Ramos (cell line): ENCODE measurements around the gene C4BPB.
"Not testable (repeated sequence)": the region's sequence is repeated elsewhere in the genome, so short reads cannot be mapped to it uniquely, and the experiment has no call there.

ENCODE experiments used
- in situ Hi-C: fragments of 300-500 bp; cut with MboI; formaldehyde crosslinking; loops from one replicate; pipeline ENCODE4 v1.14.3; 2022; ENCODE audit warnings: low sequenced_read_pairs; ENCODE audit not compliant: unreplicated experiment

C4BPB gene

GRCh38 chr1:207088701-207089626 is at the start of gene C4BPB:
C4BPB (plus strand) TSS chr1:207088860; CDS start chr1:207089532, 672 bp downstream.
- in situ Hi-C loops: loop anchor here (5.0 to 25.0 kb wide), 2 partner anchors 318 to 398 kb away; partner anchors contain the start of gene CR1

GRCh38 chr1:207039380-207040180 is 49.1 kb upstream of the C4BPB start:
- in situ Hi-C loops: no loop called here

- in situ Hi-C loops: no loop called here
These were observed 48.5 kb upstream of the C4BPB start for GRCh38 chr1:207040181-207040533.

GRCh38 chr1:207041397-207041796 is 47.3 kb upstream of the C4BPB start:
- in situ Hi-C loops: not testable (repeated sequence)

- in situ Hi-C loops: no loop called here
These were observed 43.2 kb upstream of the C4BPB start for GRCh38 chr1:207045453-207045852.

GRCh38 chr1:207047505-207047904 is 41.2 kb upstream of the C4BPB start:
- in situ Hi-C loops: no loop called here

- in situ Hi-C loops: no loop called here
These were observed 40.6 kb upstream of the C4BPB start for GRCh38 chr1:207048041-207048440.

GRCh38 chr1:207049054-207049453 is 39.6 kb upstream of the C4BPB start:
- in situ Hi-C loops: no loop called here

GRCh38 chr1:207049514-207049913 is 39.1 kb upstream of the C4BPB start:
- in situ Hi-C loops: no loop called here

- in situ Hi-C loops: no loop called here
These were observed 38.7 kb upstream of the C4BPB start for GRCh38 chr1:207049974-207050391.

GRCh38 chr1:207050480-207051190 is 38.0 kb upstream of the C4BPB start:
- in situ Hi-C loops: no loop called here

- in situ Hi-C loops: no loop called here
These were observed 37.3 kb upstream of the C4BPB start, which contains the start of gene YOD1 for GRCh38 chr1:207051191-207051943. YOD1 (minus strand) TSS chr1:207051208; CDS start chr1:207051030, 178 bp downstream.

- in situ Hi-C loops: no loop called here
These were observed 35.5 kb upstream of the C4BPB start, which contains the start of gene PFKFB2 for GRCh38 chr1:207052911-207053769. PFKFB2 (plus strand) TSS chr1:207053275; CDS start chr1:207054718, 1,443 bp downstream.

GRCh38 chr1:207054491-207054890 is 34.2 kb upstream of the C4BPB start:
- in situ Hi-C loops: no loop called here

- in situ Hi-C loops: no loop called here
These were observed 33.2 kb upstream of the C4BPB start for GRCh38 chr1:207055386-207056001.

GRCh38 chr1:207056673-207057072 is 32.0 kb upstream of the C4BPB start:
- in situ Hi-C loops: no loop called here

- in situ Hi-C loops: no loop called here
These were observed 30.4 kb upstream of the C4BPB start for GRCh38 chr1:207058252-207058651.
